GM12878 (cell line): ENCODE data around the gene RAB9B. TPM values are rescaled to one million over a fixed set of nuclear protein-coding genes. Genes with fewer than 3 reads are reported as not detected.

Experiments
- ATAC-seq: fragments of 200-7000 bp; cut with Tn5 transposase; 3 replicates; pipeline ENCODE4 v1.9.1; 2020; ENCODE audit warnings: mild to moderate bottlenecking, moderate library complexity
- BruUV-seq: library from RNA; stranded (reverse); fragments of 400-500 nt; replicated peaks from 2 replicates; lab custom pipeline; 2021; lab: Mats Ljungman, UMichigan
- CTCF ChIA-PET: fragments of 300-600 bp; sonication (Branson Sonifier 250); formaldehyde crosslinking; extraction: SDS; loops from one replicate; lab custom pipeline; 2021; ENCODE audit warnings: inconsistent platforms; lab: Yijun Ruan, JAX
- POLR2A ChIA-PET: fragments of 350-600 bp; formaldehyde crosslinking; extraction: SDS; loops from one replicate; lab custom pipeline; 2021; ENCODE audit warnings: inconsistent platforms; lab: Charles Lee
- RAD21 ChIA-PET: fragments of 300-600 bp; sonication (Branson Sonifier 250); formaldehyde crosslinking; loops from one replicate; lab custom pipeline; 2023; ENCODE audit warnings: antibody characterized with exemption; ENCODE audit not compliant: unreplicated experiment; lab: Charles Lee
- SMC1A ChIA-PET: fragments of 300-600 bp; sonication (Branson Sonifier 250); formaldehyde crosslinking; loops from one replicate; lab custom pipeline; 2023; ENCODE audit not compliant: unreplicated experiment, uncharacterized antibody; lab: Charles Lee
- DNase-seq: peaks from one replicate; pipeline ENCODE4 v3.0.0-alpha.2; 2011; ENCODE audit warnings: low read depth, low spot score
- FAIRE-seq: peaks from 3 replicates; lab custom pipeline; 2011; peaks lifted over from hg19 to GRCh38; lab: Jason Lieb, UNC
- H2AFZ ChIP-seq: 2 replicates; pipeline ENCODE4 v1.6.0; 2011; ENCODE audit warnings: low read depth, low read length, control low read depth; ENCODE audit not compliant: control insufficient read depth
- H3K27ac ChIP-seq: 2 replicates; pipeline ENCODE4 v1.5.1; 2011; ENCODE audit warnings: control low read depth; ENCODE audit not compliant: control insufficient read depth, insufficient read depth
- H3K27me3 ChIP-seq, 2 experiments: replicated peaks in 1 of 2; 2 replicates each; pipeline versions ENCODE4 v1.6.0 to v1.6.1; 2011; ENCODE audit warnings: low read length in 1 of 2; ENCODE audit not compliant: control insufficient read depth in 2 of 2, insufficient read depth in 2 of 2
- H3K36me3 ChIP-seq, 2 experiments: 2 replicates each; pipeline ENCODE4 v1.5.1; 2011; ENCODE audit warnings: low read length in 1 of 2; ENCODE audit not compliant: control insufficient read depth in 2 of 2, insufficient read depth in 2 of 2
- H3K4me1 ChIP-seq: 2 replicates; pipeline ENCODE4 v1.6.1; 2011; ENCODE audit warnings: mild to moderate bottlenecking, low read length, moderate library complexity, mixed read lengths; ENCODE audit not compliant: control insufficient read depth, insufficient read depth
- H3K4me2 ChIP-seq: 2 replicates; pipeline ENCODE4 v1.6.0; 2011; ENCODE audit warnings: control low read depth; ENCODE audit not compliant: control insufficient read depth, insufficient read depth
- H3K4me3 ChIP-seq: fragments of 200-600 bp; sonication (generic); 2 replicates; pipeline ENCODE4 v1.5.1; 2016
- H3K79me2 ChIP-seq: 2 replicates; pipeline ENCODE4 v1.6.0; 2011; ENCODE audit warnings: low read length; ENCODE audit not compliant: control insufficient read depth, insufficient read depth
- H3K9ac ChIP-seq: 2 replicates; pipeline ENCODE4 v1.8.0; 2011; ENCODE audit warnings: low read length, control low read depth, mixed read lengths; ENCODE audit not compliant: control insufficient read depth, insufficient read depth
- H3K9me3 ChIP-seq: replicated peaks from 3 replicates; pipeline ENCODE4 v1.5.1; 2011; ENCODE audit warnings: mild to moderate bottlenecking, low read length; ENCODE audit not compliant: control insufficient read depth, insufficient read depth
- H4K20me1 ChIP-seq: 2 replicates; pipeline ENCODE4 v1.6.0; 2011; ENCODE audit not compliant: control insufficient read depth, insufficient read depth
- CHD2 ChIP-seq: IDR thresholded peaks from 2 replicates; pipeline ENCODE4 v1.6.1; 2011; ENCODE audit warnings: low read depth, low read length, improper control_type of control experiment, borderline replicate concordance
- CREM ChIP-seq: IDR thresholded peaks from 2 replicates; pipeline ENCODE4 v1.6.1; 2014; ENCODE audit warnings: antibody characterized with exemption, low read depth
- E2F8 ChIP-seq: fragments of 450-650 bp; IDR thresholded peaks from 2 replicates; pipeline ENCODE4 v1.6.1; 2018; ENCODE audit warnings: mild to moderate bottlenecking, low read depth, moderate library complexity; ENCODE audit not compliant: partially characterized antibody
- HDAC6 ChIP-seq: fragments of 200-600 bp; sonication (generic); IDR thresholded peaks from one replicate; pipeline ENCODE4 v1.8.0; 2017; ENCODE audit warnings: antibody characterized with exemption; ENCODE audit not compliant: unreplicated experiment
- IKZF2 ChIP-seq, 2 experiments: fragments of 450-650 bp; IDR thresholded peaks; 2 replicates each; pipeline ENCODE4 v1.6.1; 2017; ENCODE audit warnings: mild to moderate bottlenecking in 2 of 2, moderate library complexity in 2 of 2
- NFIC ChIP-seq: IDR thresholded peaks from 2 replicates; pipeline ENCODE4 v1.6.1; 2012; ENCODE audit warnings: low read depth, mild to moderate bottlenecking, inconsistent platforms, low read length, moderate library complexity
- NR2C1 ChIP-seq: fragments of 450-650 bp; IDR thresholded peaks from 2 replicates; pipeline ENCODE4 v1.6.1; 2017; ENCODE audit warnings: antibody characterized with exemption, mild to moderate bottlenecking, moderate library complexity
- PKNOX1 ChIP-seq: fragments of 450-650 bp; IDR thresholded peaks from 2 replicates; pipeline ENCODE4 v1.6.1; 2016; ENCODE audit warnings: mild to moderate bottlenecking
- POU2F2 ChIP-seq: IDR thresholded peaks from 3 replicates; pipeline ENCODE4 v1.6.1; 2011; ENCODE audit warnings: low read depth, mild to moderate bottlenecking, low read length, borderline replicate concordance
- RCOR1 ChIP-seq: conservative IDR thresholded peaks from 2 replicates; pipeline ENCODE4 v1.6.1; 2012; ENCODE audit warnings: low read depth, low read length, improper control_type of control experiment
- RELB ChIP-seq: fragments of 450-650 bp; IDR thresholded peaks from 2 replicates; pipeline ENCODE4 v1.6.1; 2017; ENCODE audit warnings: low read depth, mild to moderate bottlenecking, moderate library complexity
- YBX1 ChIP-seq: fragments of 450-650 bp; IDR thresholded peaks from 2 replicates; pipeline ENCODE4 v1.6.1; 2016; ENCODE audit warnings: antibody characterized with exemption
- ZBED1 ChIP-seq: IDR thresholded peaks from 2 replicates; pipeline ENCODE4 v1.6.1; 2016; ENCODE audit warnings: borderline replicate concordance
- ZNF207 ChIP-seq: fragments of 450-650 bp; IDR thresholded peaks from 2 replicates; pipeline ENCODE4 v1.6.1; 2014; ENCODE audit warnings: antibody characterized with exemption, mild to moderate bottlenecking, borderline replicate concordance
- WGBS: methylation state at CpG from one replicate; pipeline ENCODE4 v1.1.6; 2016; ENCODE audit warnings: low lambda C conversion rate; ENCODE audit not compliant: insufficient replicate concordance, insufficient coverage; ENCODE audit errors: missing lambda C conversion rate; 5-methylcytosine and 5-hydroxymethylcytosine counted together
- in situ Hi-C: fragments of 300-500 bp; cut with MboI; formaldehyde crosslinking; loops from 9 replicates; pipeline ENCODE4 v1.14.3; 2018; ENCODE audit warnings: mixed read lengths
- intact Hi-C: fragments of 100-400 bp; cut with micrococcal nuclease; formaldehyde crosslinking; loops from one replicate; pipeline ENCODE4 v1.14.2; 2022; ENCODE audit not compliant: unreplicated experiment
- polyA plus RNA-seq, 11 experiments: library from polyadenylated mRNA; depleted of rRNA in 4 of 11; unstranded in 6 of 11; stranded (reverse) in 5 of 11; fragments of >200 nt; fragmentation: Nextera tagmentation in 4 of 11; fragmentation: Illumina TruSeq in 1 of 11; extraction: Ambion mirVana in 4 of 11; extraction: Trizol in 1 of 11; gene quantifications; 1 replicate in 1 of 11; 2 replicates in 10 of 11; pipeline versions ENCODE4 v1.2.1 to v1.2.3, GENCODE V29; 2011 to 2016; ENCODE audit warnings: inconsistent platforms in 2 of 11, missing spikeins in 2 of 11, low read depth in 1 of 11
- total RNA-seq, 4 experiments: library from RNA; depleted of rRNA in 3 of 4; stranded (reverse); fragments of >200 nt in 3 of 4; fragmentation: Illumina TruSeq in 1 of 4; extraction: Trizol in 1 of 4; gene quantifications; 2 replicates each; pipeline versions ENCODE4 v1.2.1 to v1.2.3, GENCODE V29; 2013 to 2021

Gene RAB9B
- total and polyA plus RNA-seq, 10 of the 15 experiments (the other 5 are each of a cell fraction or from before 2014, with no cell fraction given), result 0.05 to 0.30 (median 0.19) TPM

GRCh38 chrX:103805860-103806259 lies 26.2 kb downstream of the RAB9B start (continued):
- TF ChIP-seq RELB, result no peak
- TF ChIP-seq NR2C1, result no peak

GRCh38 chrX:103800318-103800717 lies 31.7 kb downstream of the RAB9B start:
- Histone ChIP-seq H3K27me3 (no peaks in the 10 kb centered on the region), H3K4me1 (no peaks in the 10 kb centered on the region), H3K9me3 (no peaks in the 10 kb centered on the region), H3K79me2 (no peaks in the 10 kb centered on the region), H3K27ac (no peak overlapping the region), H3K36me3 (no peaks in the 10 kb centered on the region), H4K20me1 (no peaks in the 10 kb centered on the region), H3K4me3 (no peak overlapping the region), H2AFZ (no peak overlapping the region), H3K9ac (no peak overlapping the region), H3K4me2 (no peak overlapping the region)
- POLR2A ChIA-PET, result no interaction called here
- 6% methylated on average over 2 of the region's 2 CpGs for WGBS
- FAIRE-seq (no peak), DNase-seq (no peak), ATAC-seq (no peak)
- SMC1A ChIA-PET, result no interaction called here
- intact Hi-C loops, result no loop called here
- in situ Hi-C loops, result no loop called here
- CTCF ChIA-PET, result no interaction called here
- RAD21 ChIA-PET, result no interaction called here
- BruUV-seq, result no TSS peak
- TF ChIP-seq ZNF207 (no peak), CHD2 (no peak), ZBED1 (no peak), CREM (no peak), HDAC6 (no peak), RCOR1 (no peak), IKZF2 (IDR thresholded peaks at IDR 0.05) (no peak), YBX1 (no peak), NFIC (no peak), E2F8 (no peak), PKNOX1 (no peak), POU2F2 (no peak)
